ENCODE results near the gene EGFR.

EGFR gene

GRCh38 chr7:55026086-55026790, 7.4 kb downstream of the EGFR start:
- Histone ChIP-seq H3K4me3 (no peak overlapping the region), H3K27me3 (no peaks in the 10 kb centered on the region), H3K4me1 (peaks cover 0 to 95% (median 64%) of the 10 kb centered on the region in 4 donors), H3K27ac (peak overlapping the region; percentile 59 to 93), H3K9me3 (no peaks in the 10 kb centered on the region), H3K36me3 (no peaks in the 10 kb centered on the region)
- intact Hi-C loops (cut with DNase I; ENCODE audit: low total_unique reads): no loop called here
- DNase-seq: no peak
- TF ChIP-seq CTCF (IDR thresholded peaks at IDR 0.05): no peak

GRCh38 chr7:55026867-55027490, 8.2 kb downstream of the EGFR start:
- no peaks in the 10 kb centered on the region for H3K27me3 ChIP-seq
- H3K9me3 ChIP-seq: no peaks in the 10 kb centered on the region
- DNase-seq: peak in 1 of 2 donors; percentile 59
- peaks cover 0 to 95% (median 63%) of the 10 kb centered on the region in 4 donors for H3K4me1 ChIP-seq
- H3K27ac ChIP-seq: peak overlapping the region; percentile 59 to 93
- no peak overlapping the region for H3K4me3 ChIP-seq
- no peak for TF ChIP-seq CTCF (IDR thresholded peaks at IDR 0.05)
- no peaks in the 10 kb centered on the region for H3K36me3 ChIP-seq
- intact Hi-C loops (cut with DNase I; ENCODE audit: low total_unique reads): no loop called here

GRCh38 chr7:55028011-55028410, 9.2 kb downstream of the EGFR start:
- peak overlapping the region; percentile 22 to 93 for H3K27ac ChIP-seq
- no peak for DNase-seq
- H3K27me3 ChIP-seq: no peaks in the 10 kb centered on the region
- TF ChIP-seq CTCF (IDR thresholded peaks at IDR 0.05): no peak
- no peaks in the 10 kb centered on the region for H3K9me3 ChIP-seq
- H3K4me1 ChIP-seq: peaks cover 0 to 95% (median 60%) of the 10 kb centered on the region in 4 donors
- no peaks in the 10 kb centered on the region for H3K36me3 ChIP-seq
- intact Hi-C loops (cut with DNase I; ENCODE audit: low total_unique reads): no loop called here
- H3K4me3 ChIP-seq: no peak overlapping the region

GRCh38 chr7:55030314-55030713, 11.5 kb downstream of the EGFR start:
- intact Hi-C loops (cut with DNase I; ENCODE audit: low total_unique reads): no loop called here
- H3K9me3 ChIP-seq: no peaks in the 10 kb centered on the region
- no peak for DNase-seq
- H3K27ac ChIP-seq: peak overlapping the region; percentile 54 to 93
- H3K36me3 ChIP-seq: no peaks in the 10 kb centered on the region
- H3K27me3 ChIP-seq: no peaks in the 10 kb centered on the region
- H3K4me1 ChIP-seq: peaks cover 0 to 96% (median 49%) of the 10 kb centered on the region in 4 donors
- no peak for TF ChIP-seq CTCF (IDR thresholded peaks at IDR 0.05)
- H3K4me3 ChIP-seq: no peak overlapping the region

GRCh38 chr7:55031075-55031474, 12.3 kb downstream of the EGFR start:
- H3K27ac ChIP-seq: peak overlapping the region; percentile 19 to 93
- peaks cover 0 to 96% (median 42%) of the 10 kb centered on the region in 4 donors for H3K4me1 ChIP-seq
- intact Hi-C loops (cut with DNase I; ENCODE audit: low total_unique reads): no loop called here
- TF ChIP-seq CTCF (IDR thresholded peaks at IDR 0.05): no peak
- H3K27me3 ChIP-seq: no peaks in the 10 kb centered on the region
- DNase-seq: no peak
- no peaks in the 10 kb centered on the region for H3K36me3 ChIP-seq
- H3K4me3 ChIP-seq: no peak overlapping the region
- no peaks in the 10 kb centered on the region for H3K9me3 ChIP-seq

Measured in tibial artery (tissue), 4 donors.